Measurements from ENCODE around the gene NEUROG2.

NEUROG2 gene

GRCh38 chr4:112518675-112519074 lies 2.7 kb upstream of the NEUROG2 start:
- H3K4me3 ChIP-seq (ENCODE audit: low read length): no peak overlapping the region
- H3K4me1 ChIP-seq (ENCODE audit: control insufficient read depth, insufficient read depth, low read length): peaks cover 31% of the 10 kb centered on the region
- H3K36me3 ChIP-seq (ENCODE audit: control insufficient read depth, insufficient read depth, low read length): no peaks in the 10 kb centered on the region
- H3K27me3 ChIP-seq (ENCODE audit: control insufficient read depth, insufficient read depth, low read length): peaks cover 100% of the 10 kb centered on the region
- no peak overlapping the region for H3K9ac ChIP-seq (ENCODE audit: low read length)
- peaks cover 8% of the 10 kb centered on the region for H3K9me3 ChIP-seq (ENCODE audit: control insufficient read depth, low read length)

- peaks cover 26% of the 10 kb centered on the region for H3K4me1 ChIP-seq (ENCODE audit: control insufficient read depth, insufficient read depth, low read length)
- no peaks in the 10 kb centered on the region for H3K36me3 ChIP-seq (ENCODE audit: control insufficient read depth, insufficient read depth, low read length)
- H3K27me3 ChIP-seq (ENCODE audit: control insufficient read depth, insufficient read depth, low read length): peaks cover 98% of the 10 kb centered on the region
- H3K4me3 ChIP-seq (ENCODE audit: low read length): no peak overlapping the region
- peaks cover 8% of the 10 kb centered on the region for H3K9me3 ChIP-seq (ENCODE audit: control insufficient read depth, low read length)
- no peak overlapping the region for H3K9ac ChIP-seq (ENCODE audit: low read length)
Measured at GRCh38 chr4:112517911-112518310, 1.9 kb upstream of the NEUROG2 start.

- H3K4me3 ChIP-seq (ENCODE audit: low read length): no peak overlapping the region
- H3K9me3 ChIP-seq (ENCODE audit: control insufficient read depth, low read length): peaks cover 8% of the 10 kb centered on the region
- H3K9ac ChIP-seq (ENCODE audit: low read length): no peak overlapping the region
- peaks cover 24% of the 10 kb centered on the region for H3K4me1 ChIP-seq (ENCODE audit: control insufficient read depth, insufficient read depth, low read length)
- no peaks in the 10 kb centered on the region for H3K36me3 ChIP-seq (ENCODE audit: control insufficient read depth, insufficient read depth, low read length)
- H3K27me3 ChIP-seq (ENCODE audit: control insufficient read depth, insufficient read depth, low read length): peaks cover 98% of the 10 kb centered on the region
Measured at GRCh38 chr4:112517067-112517634, 1.2 kb upstream of the NEUROG2 start.

- Histone ChIP-seq H3K4me3 (ENCODE audit: low read length) (no peak overlapping the region), H3K4me1 (ENCODE audit: control insufficient read depth, insufficient read depth, low read length) (peaks cover 24% of the 10 kb centered on the region), H3K9ac (ENCODE audit: low read length) (no peak overlapping the region), H3K27me3 (ENCODE audit: control insufficient read depth, insufficient read depth, low read length) (peaks cover 98% of the 10 kb centered on the region), H3K36me3 (ENCODE audit: control insufficient read depth, insufficient read depth, low read length) (no peaks in the 10 kb centered on the region), H3K9me3 (ENCODE audit: control insufficient read depth, low read length) (peaks cover 8% of the 10 kb centered on the region)
Measured at GRCh38 chr4:112516471-112517066, 589 bp upstream of the NEUROG2 start.

GRCh38 chr4:112515198-112516065 lies 548 bp downstream of the NEUROG2 start:
- no peak overlapping the region for H3K4me3 ChIP-seq (ENCODE audit: low read length)
- H3K4me1 ChIP-seq (ENCODE audit: control insufficient read depth, insufficient read depth, low read length): peaks cover 19% of the 10 kb centered on the region
- H3K27me3 ChIP-seq (ENCODE audit: control insufficient read depth, insufficient read depth, low read length): peaks cover 98% of the 10 kb centered on the region
- H3K9ac ChIP-seq (ENCODE audit: low read length): no peak overlapping the region
- no peaks in the 10 kb centered on the region for H3K36me3 ChIP-seq (ENCODE audit: control insufficient read depth, insufficient read depth, low read length)
- peaks cover 8% of the 10 kb centered on the region for H3K9me3 ChIP-seq (ENCODE audit: control insufficient read depth, low read length)

- Histone ChIP-seq H3K9me3 (ENCODE audit: control insufficient read depth, low read length) (peaks cover 3% of the 10 kb centered on the region), H3K4me1 (ENCODE audit: control insufficient read depth, insufficient read depth, low read length) (peaks cover 24% of the 10 kb centered on the region), H3K9ac (ENCODE audit: low read length) (no peak overlapping the region), H3K36me3 (ENCODE audit: control insufficient read depth, insufficient read depth, low read length) (no peaks in the 10 kb centered on the region), H3K4me3 (ENCODE audit: low read length) (no peak overlapping the region), H3K27me3 (ENCODE audit: control insufficient read depth, insufficient read depth, low read length) (peaks cover 97% of the 10 kb centered on the region)
Measured at GRCh38 chr4:112514647-112515197, 1.3 kb downstream of the NEUROG2 start.

- peaks cover 28% of the 10 kb centered on the region for H3K4me1 ChIP-seq (ENCODE audit: control insufficient read depth, insufficient read depth, low read length)
- H3K36me3 ChIP-seq (ENCODE audit: control insufficient read depth, insufficient read depth, low read length): no peaks in the 10 kb centered on the region
- H3K9me3 ChIP-seq (ENCODE audit: control insufficient read depth, low read length): no peaks in the 10 kb centered on the region
- H3K27me3 ChIP-seq (ENCODE audit: control insufficient read depth, insufficient read depth, low read length): peaks cover 97% of the 10 kb centered on the region
- no peak overlapping the region for H3K4me3 ChIP-seq (ENCODE audit: low read length)
- no peak overlapping the region for H3K9ac ChIP-seq (ENCODE audit: low read length)
Measured at GRCh38 chr4:112513971-112514646, 1.9 kb downstream of the NEUROG2 start.

GRCh38 chr4:112511803-112512118 lies 4.2 kb downstream of the NEUROG2 start:
- Histone ChIP-seq H3K9ac (ENCODE audit: low read length) (no peak overlapping the region), H3K36me3 (ENCODE audit: control insufficient read depth, insufficient read depth, low read length) (no peaks in the 10 kb centered on the region), H3K4me3 (ENCODE audit: low read length) (no peak overlapping the region), H3K9me3 (ENCODE audit: control insufficient read depth, low read length) (no peaks in the 10 kb centered on the region), H3K4me1 (ENCODE audit: control insufficient read depth, insufficient read depth, low read length) (peaks cover 28% of the 10 kb centered on the region), H3K27me3 (ENCODE audit: control insufficient read depth, insufficient read depth, low read length) (peaks cover 92% of the 10 kb centered on the region)

GRCh38 chr4:112511093-112511802 lies 4.7 kb downstream of the NEUROG2 start:
- Histone ChIP-seq H3K27me3 (ENCODE audit: control insufficient read depth, insufficient read depth, low read length) (peaks cover 92% of the 10 kb centered on the region), H3K4me1 (ENCODE audit: control insufficient read depth, insufficient read depth, low read length) (peaks cover 23% of the 10 kb centered on the region), H3K9me3 (ENCODE audit: control insufficient read depth, low read length) (no peaks in the 10 kb centered on the region), H3K9ac (ENCODE audit: low read length) (no peak overlapping the region), H3K4me3 (ENCODE audit: low read length) (no peak overlapping the region), H3K36me3 (ENCODE audit: control insufficient read depth, insufficient read depth, low read length) (no peaks in the 10 kb centered on the region)

- H3K4me3 ChIP-seq (ENCODE audit: low read length): no peak overlapping the region
- peaks cover 20% of the 10 kb centered on the region for H3K4me1 ChIP-seq (ENCODE audit: control insufficient read depth, insufficient read depth, low read length)
- H3K9ac ChIP-seq (ENCODE audit: low read length): no peak overlapping the region
- H3K27me3 ChIP-seq (ENCODE audit: control insufficient read depth, insufficient read depth, low read length): peaks cover 91% of the 10 kb centered on the region
- no peaks in the 10 kb centered on the region for H3K36me3 ChIP-seq (ENCODE audit: control insufficient read depth, insufficient read depth, low read length)
- no peaks in the 10 kb centered on the region for H3K9me3 ChIP-seq (ENCODE audit: control insufficient read depth, low read length)
Measured at GRCh38 chr4:112510291-112511092, 5.5 kb downstream of the NEUROG2 start.

Measured in mucosa of stomach (tissue), 1 donor.